ENCODE measurements around the gene NOP14. TPM values are rescaled to one million over a fixed set of nuclear protein-coding genes. Genes with fewer than 3 reads are reported as not detected.
"Not testable (repeated sequence)": the region's sequence is repeated elsewhere in the genome, so short reads cannot be mapped to it uniquely, and the experiment has no call there.

Gene NOP14
- total RNA-seq, 1 experiment from 2014 or later, result 39.5 TPM

DNA sequence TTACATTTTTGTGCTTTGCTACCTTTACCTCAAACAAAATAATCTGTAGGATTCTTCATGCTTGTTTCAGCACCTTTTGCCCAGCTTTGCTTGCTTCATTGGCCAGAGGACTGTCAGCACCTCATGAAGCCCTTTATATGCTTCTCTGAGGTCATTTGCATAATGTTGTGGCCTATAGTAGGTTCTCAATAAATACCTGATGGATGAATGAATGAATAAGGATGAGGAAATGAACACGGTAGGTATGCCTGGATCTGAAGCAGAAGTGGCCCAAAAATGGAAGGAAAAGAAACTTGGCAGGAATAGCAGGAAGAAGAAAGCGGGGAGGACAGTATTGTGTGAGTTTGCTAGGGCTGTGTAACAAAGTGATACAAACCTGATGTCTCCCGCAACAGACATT lies 8.1 kb upstream of the NOP14 start:
- H3K27ac ChIP-seq, result no peak overlapping the region
- no peaks in the 10 kb centered on the region for H3K9me3 ChIP-seq (replicated peaks)
- no peak for DNase-seq
- no peaks in the 10 kb centered on the region for H3K36me3 ChIP-seq
- no peaks in the 10 kb centered on the region for H3K27me3 ChIP-seq
- H3K4me1 ChIP-seq, result no peaks in the 10 kb centered on the region
- H3K4me3 ChIP-seq, result no peak overlapping the region

DNA sequence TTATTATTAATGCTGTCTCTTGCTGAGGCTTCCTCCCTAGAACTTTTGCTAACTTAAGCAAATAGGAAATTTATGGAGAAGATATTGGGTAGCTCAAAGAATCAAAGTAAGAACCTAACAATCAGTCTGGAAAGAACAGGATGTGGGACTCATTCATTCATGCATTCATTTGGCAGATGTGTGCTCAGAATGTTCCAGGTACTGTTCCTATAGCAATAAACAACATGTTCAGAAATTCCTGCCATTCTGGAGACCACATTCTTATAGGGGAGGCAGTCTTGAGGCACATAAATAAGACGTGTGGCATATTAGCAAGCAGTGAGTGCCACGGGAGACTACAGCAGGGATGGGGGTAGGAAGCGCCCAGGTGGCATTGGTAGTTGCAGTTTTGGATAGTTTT lies 5.2 kb upstream of the NOP14 start:
- Histone ChIP-seq H3K27me3 (no peaks in the 10 kb centered on the region), H3K27ac (no peak overlapping the region), H3K9me3 (replicated peaks) (no peaks in the 10 kb centered on the region), H3K4me1 (0 out of 2 replicates have a peak, but pooled peaks cover 4% of the 10 kb centered on the region), H3K36me3 (no peaks in the 10 kb centered on the region), H3K4me3 (no peak overlapping the region)
- no peak for DNase-seq

DNA sequence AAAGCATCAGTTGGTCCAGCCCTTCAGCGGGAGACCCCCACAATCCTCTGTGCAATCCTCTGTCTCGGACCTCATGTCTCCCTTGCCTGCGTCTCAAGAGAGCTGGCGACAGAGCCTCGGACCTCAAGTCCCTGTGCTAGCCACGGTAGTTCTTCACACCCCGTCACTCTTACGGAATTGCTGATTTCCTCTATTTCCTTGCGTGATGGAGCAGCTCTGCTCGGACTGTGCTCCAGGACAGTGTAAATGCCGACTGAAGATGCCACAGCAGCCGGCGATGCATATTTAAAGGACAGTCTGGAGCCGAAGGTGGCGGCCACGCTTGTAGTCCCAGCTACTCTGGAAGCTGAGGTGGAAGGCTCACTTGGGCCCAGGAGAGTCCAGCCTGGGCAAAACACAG lies 2.1 kb upstream of the NOP14 start:
- H3K36me3 ChIP-seq, result 0 out of 2 replicates have a peak, but pooled peaks cover 6% of the 10 kb centered on the region
- no peaks in the 10 kb centered on the region for H3K9me3 ChIP-seq (replicated peaks)
- no peak overlapping the region for H3K27ac ChIP-seq
- H3K27me3 ChIP-seq, result no peaks in the 10 kb centered on the region
- no peak for DNase-seq
- 0 out of 2 replicates have a peak, but pooled peaks cover 7% of the 10 kb centered on the region for H3K4me1 ChIP-seq
- no peak overlapping the region for H3K4me3 ChIP-seq

DNA sequence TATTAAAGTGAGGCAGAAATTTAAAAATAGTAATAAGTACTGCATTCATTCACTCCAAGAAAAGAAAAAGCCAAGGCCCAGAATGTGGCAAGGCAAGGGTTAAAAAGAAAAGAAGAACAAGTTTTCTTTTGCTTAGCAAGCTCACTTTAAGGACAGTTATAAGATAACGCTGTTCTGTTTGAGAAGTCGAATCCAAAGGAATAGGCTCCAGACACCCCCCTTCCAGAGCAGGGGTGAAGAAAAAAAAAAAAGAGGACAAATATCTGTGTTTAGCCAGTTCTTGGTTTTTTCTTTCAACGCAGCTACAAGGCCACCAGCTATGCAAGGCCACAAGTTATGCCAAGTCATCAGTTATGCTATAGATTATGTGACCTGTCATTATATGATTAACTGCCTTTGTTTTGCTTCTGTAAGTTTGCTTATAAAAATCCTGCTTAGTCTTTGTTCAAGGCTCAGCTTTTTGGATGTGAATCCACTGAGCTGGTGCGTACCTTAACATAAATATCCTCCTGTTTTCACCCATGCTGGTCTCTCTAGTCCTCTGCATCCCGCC lies 1.6 kb upstream of the NOP14 start:
- Histone ChIP-seq H3K36me3 (0 out of 2 replicates have a peak, but pooled peaks cover 8% of the 10 kb centered on the region), H3K27me3 (no peaks in the 10 kb centered on the region), H3K4me3 (peak overlapping the region; percentile 85), H3K4me1 (0 out of 2 replicates have a peak, but pooled peaks cover 7% of the 10 kb centered on the region), H3K9me3 (replicated peaks) (no peaks in the 10 kb centered on the region), H3K27ac (no peak overlapping the region)
- DNase-seq, result no peak

DNA sequence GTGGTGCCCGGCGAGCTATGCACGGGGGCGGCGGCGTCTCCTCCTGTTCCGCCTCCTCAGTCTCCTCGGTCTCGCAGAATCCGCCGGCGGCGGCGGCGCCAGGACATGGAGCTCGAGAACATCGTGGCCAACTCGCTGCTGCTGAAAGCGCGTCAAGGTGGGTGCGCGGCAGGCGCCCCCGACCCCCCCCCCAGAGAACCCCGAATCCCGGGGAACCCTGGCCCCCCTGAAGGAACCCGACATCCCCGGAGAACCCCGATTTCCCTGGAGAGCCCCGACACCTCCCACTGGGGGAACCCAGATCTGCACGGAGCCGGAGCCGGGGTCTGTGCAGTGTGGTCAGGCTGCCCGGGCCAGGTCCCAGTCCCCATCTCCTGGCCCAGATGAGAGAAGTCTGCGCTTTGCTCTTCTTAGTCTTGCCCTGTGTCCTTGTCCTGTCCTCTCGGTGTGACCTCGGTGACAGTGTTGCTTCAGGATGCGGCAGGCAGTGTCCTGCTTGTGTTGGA lies 813 bp upstream of the NOP14 start:
- peak in 1 of 2 experiments; percentile 26 for DNase-seq
- Histone ChIP-seq H3K4me3 (peak overlapping the region; percentile 85), H3K9me3 (replicated peaks) (no peaks in the 10 kb centered on the region), H3K4me1 (0 out of 2 replicates have a peak, but pooled peaks cover 7% of the 10 kb centered on the region), H3K27ac (peak overlapping the region; percentile 85; the same call in 1 of the 2 replicates), H3K27me3 (no peaks in the 10 kb centered on the region), H3K36me3 (0 out of 2 replicates have a peak, but pooled peaks cover 10% of the 10 kb centered on the region)

DNA sequence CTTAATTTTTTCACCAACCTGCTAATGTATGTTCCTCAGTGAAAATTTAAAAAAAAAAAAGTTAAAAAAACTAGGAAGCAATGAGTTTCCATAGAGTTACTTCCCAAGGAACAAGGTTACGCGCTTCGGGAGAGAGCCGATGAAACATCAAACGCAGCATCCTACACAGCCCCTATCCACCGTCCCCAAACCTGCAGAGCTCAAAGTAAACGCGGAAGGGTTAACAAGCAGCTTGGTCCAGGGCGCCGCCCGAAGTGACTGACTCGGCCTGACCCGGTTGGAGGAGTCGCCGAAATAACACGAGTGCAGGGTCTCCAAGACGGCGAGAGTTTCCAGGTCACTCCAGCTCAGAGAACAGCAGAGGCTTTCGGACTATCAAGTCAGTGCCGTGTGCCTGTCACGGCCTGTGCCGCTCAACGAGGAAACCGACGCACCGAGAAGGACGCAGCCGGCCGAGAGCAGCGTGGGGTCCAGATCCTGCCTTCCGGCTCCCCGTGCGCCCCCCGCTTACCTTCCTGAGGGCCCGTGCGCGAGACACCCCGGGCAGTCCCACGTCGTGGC lies 512 bp downstream of the NOP14 start:
- DNase-seq, result no peak
- Histone ChIP-seq H3K4me3 (peak overlapping the region; percentile 85), H3K9me3 (replicated peaks) (no peaks in the 10 kb centered on the region), H3K4me1 (peaks cover 17% of the 10 kb centered on the region), H3K27me3 (no peaks in the 10 kb centered on the region), H3K27ac (peak overlapping the region; percentile 85), H3K36me3 (peaks cover 21% of the 10 kb centered on the region)

DNA sequence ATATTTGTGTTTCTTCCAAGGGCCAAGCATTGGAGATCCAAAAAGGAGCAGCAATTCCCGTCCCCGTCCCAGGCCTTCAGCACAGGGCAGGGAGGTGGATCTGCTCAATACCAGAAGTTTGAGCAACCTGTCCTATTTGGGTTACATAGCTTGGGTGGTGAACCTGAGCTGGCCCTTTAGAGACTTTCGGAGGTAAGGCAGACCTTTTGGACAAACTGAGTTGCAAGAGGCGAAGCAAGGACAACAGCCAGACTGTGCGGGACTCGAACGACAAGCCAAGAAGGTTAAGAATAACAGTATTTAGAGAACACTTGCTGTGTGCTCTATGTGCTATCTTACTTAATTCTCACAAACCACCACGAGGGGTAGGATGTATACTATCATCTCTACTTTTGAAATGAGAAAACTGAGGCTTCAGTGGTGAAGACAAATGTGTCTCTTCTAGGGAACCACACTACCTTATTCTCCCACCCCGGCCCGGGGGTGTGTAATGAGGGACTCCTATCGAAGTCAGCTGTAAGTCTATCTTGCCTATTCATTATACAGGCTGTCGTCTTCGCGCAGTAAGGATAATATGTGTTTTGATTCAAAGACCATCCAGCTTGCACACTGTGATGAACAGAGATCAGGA lies 1.3 kb downstream of the NOP14 start:
- H3K36me3 ChIP-seq, result peaks cover 29% of the 10 kb centered on the region
- H3K27ac ChIP-seq, result no peak overlapping the region
- peak in 1 of 2 experiments; percentile 43 for DNase-seq
- H3K27me3 ChIP-seq, result no peaks in the 10 kb centered on the region
- peak overlapping the region; percentile 85 for H3K4me3 ChIP-seq
- H3K4me1 ChIP-seq, result peaks cover 17% of the 10 kb centered on the region
- H3K9me3 ChIP-seq (replicated peaks), result no peaks in the 10 kb centered on the region

DNA sequence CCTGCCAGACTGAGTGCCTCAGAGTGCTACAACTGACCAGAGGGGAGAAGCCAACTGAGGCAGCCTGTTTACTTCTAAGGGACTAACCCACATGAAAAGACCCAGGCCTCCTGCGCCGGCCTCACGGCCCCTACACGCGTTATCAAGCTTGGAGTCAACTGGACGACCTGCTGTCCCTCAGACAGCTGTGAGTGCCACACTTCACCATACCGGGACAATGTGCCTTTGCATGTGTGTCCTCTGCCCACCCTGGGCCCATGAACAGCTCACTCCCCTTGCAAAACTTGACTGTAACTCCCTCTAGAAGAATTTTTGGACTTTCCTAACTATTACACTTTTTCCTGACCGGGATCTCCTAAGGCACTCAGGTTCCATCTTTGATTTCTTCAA lies 1.8 kb downstream of the NOP14 start:
- peaks cover 34% of the 10 kb centered on the region for H3K36me3 ChIP-seq
- H3K9me3 ChIP-seq (replicated peaks), result no peaks in the 10 kb centered on the region
- H3K27me3 ChIP-seq, result no peaks in the 10 kb centered on the region
- H3K4me1 ChIP-seq, result peaks cover 17% of the 10 kb centered on the region
- H3K4me3 ChIP-seq, result peak overlapping the region; percentile 85
- no peak overlapping the region for H3K27ac ChIP-seq
- peak in 1 of 2 experiments; percentile 32 for DNase-seq

DNA sequence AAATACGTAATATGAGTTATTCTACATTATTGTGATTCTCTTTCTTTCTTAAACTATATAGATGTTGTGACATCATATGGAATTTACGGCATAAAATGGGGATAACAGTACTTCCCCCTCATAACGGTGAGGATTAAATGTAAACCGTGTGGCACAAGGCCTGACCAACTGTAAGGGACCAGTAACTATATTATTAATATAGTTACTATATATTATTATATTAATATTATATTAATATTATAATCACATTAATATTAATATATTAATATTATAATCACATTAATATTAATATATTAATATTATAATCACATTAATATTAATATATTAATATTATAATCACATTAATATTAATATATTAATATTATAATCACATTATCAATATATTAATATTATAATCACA lies 2.8 kb downstream of the NOP14 start:
- H3K4me3 ChIP-seq; H3K27me3 ChIP-seq; DNase-seq; H3K27ac ChIP-seq; H3K9me3 ChIP-seq (replicated peaks): not testable (repeated sequence)
- peaks cover 17% of the 10 kb centered on the region for H3K4me1 ChIP-seq
- peaks cover 44% of the 10 kb centered on the region for H3K36me3 ChIP-seq

DNA sequence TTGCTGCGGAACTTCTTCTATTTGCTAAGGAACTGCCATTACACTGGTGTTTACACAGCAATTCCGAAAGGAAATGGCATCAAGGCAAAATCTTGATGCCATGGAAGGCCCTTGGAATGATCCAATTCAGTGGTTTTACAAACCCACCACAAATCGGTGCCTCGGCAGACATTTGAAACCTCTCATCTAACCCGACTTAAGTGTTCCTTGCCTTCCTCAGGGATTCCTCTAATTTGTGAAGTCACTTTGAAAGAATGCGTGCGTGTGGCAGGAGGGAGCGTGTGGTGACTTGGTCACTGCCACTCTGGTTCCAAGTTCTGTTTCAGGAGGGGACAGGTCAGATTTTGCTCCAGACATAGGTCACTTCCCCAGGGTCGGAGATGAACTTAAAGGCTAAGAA lies 4.8 kb downstream of the NOP14 start:
- H3K36me3 ChIP-seq, result peaks cover 54% of the 10 kb centered on the region
- peaks cover 13% of the 10 kb centered on the region for H3K4me1 ChIP-seq
- no peaks in the 10 kb centered on the region for H3K27me3 ChIP-seq
- H3K4me3 ChIP-seq, result no peak overlapping the region
- DNase-seq, result no peak
- H3K27ac ChIP-seq, result no peak overlapping the region
- H3K9me3 ChIP-seq (replicated peaks), result no peaks in the 10 kb centered on the region

DNA sequence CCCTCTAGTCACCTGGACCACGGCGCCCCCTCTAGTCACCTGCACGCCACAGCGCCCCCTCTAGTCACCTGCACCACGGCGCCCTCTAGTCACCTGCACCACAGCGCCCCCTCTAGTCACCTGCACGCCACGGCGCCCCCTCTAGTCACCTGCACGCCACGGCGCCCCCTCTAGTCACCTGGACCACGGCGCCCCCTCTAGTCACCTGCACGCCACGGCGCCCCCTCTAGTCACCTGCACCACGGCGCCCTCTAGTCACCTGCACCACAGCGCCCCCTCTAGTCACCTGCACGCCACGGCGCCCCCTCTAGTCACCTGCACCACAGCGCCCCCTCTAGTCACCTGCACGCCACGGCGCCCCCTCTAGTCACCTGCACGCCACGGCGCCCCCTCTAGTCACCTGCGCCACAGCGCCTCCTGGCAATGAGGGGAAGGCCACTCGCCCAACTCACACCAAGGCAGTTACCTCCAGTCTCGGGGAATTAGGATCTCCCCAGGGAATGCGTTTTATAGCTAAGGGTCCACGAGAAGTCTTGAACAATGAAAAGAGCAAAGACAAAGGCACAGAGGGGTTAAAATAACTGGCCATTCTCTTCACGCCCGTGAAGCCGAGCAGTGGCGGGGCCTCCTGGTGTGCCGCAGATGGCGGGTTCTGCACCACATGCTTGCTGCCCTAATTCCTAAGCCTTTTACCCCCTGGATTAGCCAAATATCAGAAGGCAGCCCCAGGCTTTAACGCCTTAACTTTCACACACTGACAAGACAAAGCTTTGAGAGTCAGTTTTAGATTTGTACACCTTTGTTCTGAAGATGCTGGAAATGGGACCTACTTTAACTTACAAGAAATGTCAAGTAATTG lies 7.8 kb downstream of the NOP14 start:
- H3K4me1 ChIP-seq; H3K9me3 ChIP-seq (replicated peaks); H3K27me3 ChIP-seq; H3K4me3 ChIP-seq; DNase-seq; H3K27ac ChIP-seq: not testable (repeated sequence)
- H3K36me3 ChIP-seq, result peaks cover 78% of the 10 kb centered on the region

DNA sequence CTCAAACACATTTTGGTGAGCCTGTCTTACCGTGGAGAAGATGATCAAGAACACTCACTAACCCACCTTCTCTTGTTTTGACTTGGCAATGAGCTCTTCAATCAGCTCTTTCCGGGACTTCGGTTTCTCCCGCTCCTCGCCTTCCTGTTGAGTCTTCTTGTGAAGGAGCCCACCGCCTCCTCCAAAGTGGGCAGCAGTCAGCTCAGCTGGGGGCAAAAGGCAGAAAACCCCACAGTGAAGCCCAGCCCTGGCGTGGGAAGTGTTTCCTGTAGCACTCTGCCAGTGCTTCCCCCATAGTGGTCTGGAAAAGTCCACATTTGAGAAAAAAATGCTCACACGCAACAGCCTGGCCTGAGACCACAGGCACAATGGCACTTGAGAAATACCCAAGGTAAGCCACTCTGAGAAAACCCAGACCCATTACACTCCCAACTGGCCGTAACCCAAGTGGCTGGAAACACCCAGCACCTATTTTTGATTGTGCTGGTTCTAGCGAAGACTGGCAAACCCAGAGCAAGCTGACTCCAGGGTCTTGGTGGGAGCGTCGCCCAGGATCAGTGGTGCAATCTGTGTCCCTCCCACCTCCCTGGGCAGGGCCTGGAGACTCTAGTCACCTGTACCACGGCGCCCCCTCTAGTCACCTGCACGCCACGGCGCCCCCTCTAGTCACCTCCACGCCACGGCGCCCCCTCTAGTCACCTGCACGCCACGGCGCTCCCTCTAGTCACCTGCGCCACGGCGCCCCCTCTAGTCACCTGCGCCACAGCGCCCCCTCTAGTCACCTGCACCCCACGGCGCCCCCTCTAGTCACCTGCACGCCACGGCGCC lies 8.6 kb downstream of the NOP14 start:
- no peak overlapping the region for H3K27ac ChIP-seq
- no peaks in the 10 kb centered on the region for H3K27me3 ChIP-seq
- H3K4me1 ChIP-seq, result peaks cover 10% of the 10 kb centered on the region
- no peaks in the 10 kb centered on the region for H3K9me3 ChIP-seq (replicated peaks)
- H3K36me3 ChIP-seq, result peaks cover 83% of the 10 kb centered on the region
- DNase-seq, result peak in 1 of 2 experiments; percentile 33
- H3K4me3 ChIP-seq, result no peak overlapping the region

DNA sequence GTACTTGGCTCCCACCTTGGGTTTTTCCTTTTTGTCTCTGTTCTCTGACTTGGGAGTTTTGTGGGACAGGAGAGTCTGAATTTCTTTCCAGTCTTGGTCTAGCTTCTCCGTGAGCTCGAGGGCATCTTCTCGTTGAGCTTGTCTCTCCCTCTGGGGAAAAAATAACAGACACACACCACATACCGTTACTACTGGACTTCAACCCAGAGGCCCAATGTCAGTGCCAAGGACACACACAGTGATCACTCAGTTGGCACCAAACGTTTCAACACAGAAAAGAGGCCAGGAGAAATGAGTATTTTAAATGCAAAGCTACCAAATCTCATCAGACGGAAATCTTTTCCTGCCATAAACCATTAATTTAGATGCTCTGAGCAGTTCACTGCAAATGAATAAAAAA lies 9.7 kb downstream of the NOP14 start:
- peaks cover 87% of the 10 kb centered on the region for H3K36me3 ChIP-seq
- DNase-seq, result no peak
- H3K4me3 ChIP-seq, result no peak overlapping the region
- H3K27me3 ChIP-seq, result no peaks in the 10 kb centered on the region
- peaks cover 6% of the 10 kb centered on the region; the same call in 1 of the 2 replicates for H3K4me1 ChIP-seq
- H3K27ac ChIP-seq, result no peak overlapping the region
- H3K9me3 ChIP-seq (replicated peaks), result no peaks in the 10 kb centered on the region

Measured in SJCRH30 (cell line).